Gastrocnemius medialis (tissue), 4 donors: ENCODE measurements around the gene PLK3. TPM values are rescaled to one million over a fixed set of nuclear protein-coding genes. Genes with fewer than 3 reads are reported as not detected.

Experiments used
- ATAC-seq, 2 donors: fragments of 150-250 bp; one replicate each; pipeline ENCODE4 v1.9.1; 2016
- DNase-seq, 2 donors: peaks; one replicate each; pipeline ENCODE4 v3.0.0-alpha.2; 2019
- H3K27ac ChIP-seq, 4 donors: fragments of 200-600 bp; sonication (generic); 1 replicate in 1 of 4; 2 replicates in 3 of 4; pipeline ENCODE4 v1.5.1; 2016 to 2018; ENCODE audit warnings: mild to moderate bottlenecking in 2 of 4, moderate library complexity in 1 of 4
- H3K27me3 ChIP-seq, 3 donors: fragments of 200-600 bp; sonication (generic) in 2 of 3; 1 replicate in 1 of 3; 2 replicates in 2 of 3; pipeline versions ENCODE4 v1.5.1 to v1.6.0; 2016 to 2019; ENCODE audit warnings: mild to moderate bottlenecking in 1 of 3, moderate library complexity in 1 of 3
- H3K36me3 ChIP-seq, 2 donors: fragments of 200-600 bp; sonication (generic) in 1 of 2; one replicate each; pipeline ENCODE4 v1.5.1; 2017 to 2018
- H3K4me1 ChIP-seq, 2 donors: fragments of 200-600 bp; sonication (generic) in 1 of 2; one replicate each; pipeline ENCODE4 v1.5.1; 2016 to 2017; ENCODE audit warnings: mild to moderate bottlenecking in 2 of 2
- H3K4me3 ChIP-seq, 4 donors: fragments of 200-600 bp; sonication (generic) in 3 of 4; 1 replicate in 1 of 4; 2 replicates in 3 of 4; pipeline ENCODE4 v1.5.1; 2016 to 2019; ENCODE audit warnings: mild to moderate bottlenecking in 2 of 4
- H3K9me3 ChIP-seq, 3 donors: fragments of 200-600 bp; sonication (generic) in 2 of 3; 1 replicate in 1 of 3; 2 replicates in 2 of 3; pipeline ENCODE4 v1.5.1; 2016 to 2019
- POLR2A ChIP-seq, 2 donors: fragments of 450-650 bp; IDR thresholded peaks; one replicate each; pipeline ENCODE4 v1.6.1; 2017; ENCODE audit warnings: antibody characterized with exemption in 2 of 2, mild to moderate bottlenecking in 2 of 2, moderate library complexity in 2 of 2
- in situ Hi-C, 4 donors: fragments of 200-750 bp; cut with MboI; loops; one replicate each; pipeline versions ENCODE4 v1.15.0 to v1.8.0; 2017; ENCODE audit warnings: low sequenced_read_pairs in 4 of 4
- intact Hi-C: fragments of 100-400 bp; cut with DNase I; formaldehyde crosslinking; loops from one replicate; pipeline ENCODE4 v1.15.1; 2023; ENCODE audit warnings: low total_unique reads
- total RNA-seq, 4 donors: library from RNA; depleted of rRNA; stranded (reverse); fragments of >200 nt; gene quantifications; one replicate each; pipeline versions ENCODE4 v1.1.0 to v1.2.3, GENCODE V29; 2016
- TF ChIP-seq, protein P1 (sequence below), 5 experiments: fragments of 450-650 bp in 3 of 5; fragments of 200-600 bp in 2 of 5; sonication (generic) in 2 of 5; IDR thresholded peaks in 4 of 5; conservative IDR thresholded peaks in 1 of 5; 1 replicate in 4 of 5; 2 replicates in 1 of 5; pipeline ENCODE4 v1.5.1; 2016 to 2019; ENCODE audit warnings: antibody characterized with exemption in 5 of 5, mild to moderate bottlenecking in 3 of 5, moderate library complexity in 3 of 5

Gene PLK3
- total RNA-seq, 4 donors from 2014 or later, result 1.6 to 4.3 (median 3.6) TPM

GRCh38 chr1:44786841-44787426 is 13.2 kb upstream of the PLK3 start:
- Histone ChIP-seq H3K36me3 (no peaks in the 10 kb centered on the region), H3K4me1 (peaks cover 19 to 28% of the 10 kb centered on the region in 2 donors), H3K27me3 (no peaks in the 10 kb centered on the region), H3K4me3 (no peak overlapping the region), H3K27ac (peak overlapping the region; percentile 44 to 64 (median 55)), H3K9me3 (no peaks in the 10 kb centered on the region)
- no peak for DNase-seq
- no peak for TF ChIP-seq POLR2A (IDR thresholded peaks at IDR 0.05)
- TF ChIP-seq, protein P1, sequence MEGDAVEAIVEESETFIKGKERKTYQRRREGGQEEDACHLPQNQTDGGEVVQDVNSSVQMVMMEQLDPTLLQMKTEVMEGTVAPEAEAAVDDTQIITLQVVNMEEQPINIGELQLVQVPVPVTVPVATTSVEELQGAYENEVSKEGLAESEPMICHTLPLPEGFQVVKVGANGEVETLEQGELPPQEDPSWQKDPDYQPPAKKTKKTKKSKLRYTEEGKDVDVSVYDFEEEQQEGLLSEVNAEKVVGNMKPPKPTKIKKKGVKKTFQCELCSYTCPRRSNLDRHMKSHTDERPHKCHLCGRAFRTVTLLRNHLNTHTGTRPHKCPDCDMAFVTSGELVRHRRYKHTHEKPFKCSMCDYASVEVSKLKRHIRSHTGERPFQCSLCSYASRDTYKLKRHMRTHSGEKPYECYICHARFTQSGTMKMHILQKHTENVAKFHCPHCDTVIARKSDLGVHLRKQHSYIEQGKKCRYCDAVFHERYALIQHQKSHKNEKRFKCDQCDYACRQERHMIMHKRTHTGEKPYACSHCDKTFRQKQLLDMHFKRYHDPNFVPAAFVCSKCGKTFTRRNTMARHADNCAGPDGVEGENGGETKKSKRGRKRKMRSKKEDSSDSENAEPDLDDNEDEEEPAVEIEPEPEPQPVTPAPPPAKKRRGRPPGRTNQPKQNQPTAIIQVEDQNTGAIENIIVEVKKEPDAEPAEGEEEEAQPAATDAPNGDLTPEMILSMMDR (IDR thresholded peaks at IDR 0.05 in 4 of 5, conservative IDR thresholded peaks at IDR 0.05 in 1 of 5), result no peak
- no peak for ATAC-seq
- intact Hi-C loops, result loop anchor here (5.0 kb wide), 3 partner anchors 35 to 225 kb away; partner anchors contain the start of genes HECTD3 and UROD
- in situ Hi-C loops, result loop anchor here in 2 of 4 donors (10.0 to 25.0 kb wide), 3 partner anchors 48 to 725 kb away; partner anchors contain the start of genes CCDC163 (in 1 of the 2), EIF2B3 (in 1 of the 2), MMACHC (in 1 of the 2) and PRDX1 (in 1 of the 2)

- no peak for ATAC-seq
- in situ Hi-C loops, result loop anchor here in 2 of 4 donors (10.0 to 25.0 kb wide), 3 partner anchors 47 to 725 kb away; partner anchors contain the start of genes CCDC163 (in 1 of the 2), EIF2B3 (in 1 of the 2), MMACHC (in 1 of the 2) and PRDX1 (in 1 of the 2)
- no peaks in the 10 kb centered on the region for H3K9me3 ChIP-seq
- H3K27ac ChIP-seq, result no peak overlapping the region
- intact Hi-C loops, result loop anchor here (5.0 kb wide), 3 partner anchors 35 to 225 kb away; partner anchors contain the start of genes HECTD3 and UROD
- no peaks in the 10 kb centered on the region for H3K27me3 ChIP-seq
- no peaks in the 10 kb centered on the region for H3K36me3 ChIP-seq
- no peak for DNase-seq
- TF ChIP-seq POLR2A (IDR thresholded peaks at IDR 0.05), result no peak
- TF ChIP-seq, protein P1 (IDR thresholded peaks at IDR 0.05 in 4 of 5, conservative IDR thresholded peaks at IDR 0.05 in 1 of 5), result no peak
- H3K4me1 ChIP-seq, result peaks cover 19 to 28% of the 10 kb centered on the region in 2 donors
- H3K4me3 ChIP-seq, result no peak overlapping the region
Measured at GRCh38 chr1:44787506-44787905, 12.7 kb upstream of the PLK3 start.

DNA sequence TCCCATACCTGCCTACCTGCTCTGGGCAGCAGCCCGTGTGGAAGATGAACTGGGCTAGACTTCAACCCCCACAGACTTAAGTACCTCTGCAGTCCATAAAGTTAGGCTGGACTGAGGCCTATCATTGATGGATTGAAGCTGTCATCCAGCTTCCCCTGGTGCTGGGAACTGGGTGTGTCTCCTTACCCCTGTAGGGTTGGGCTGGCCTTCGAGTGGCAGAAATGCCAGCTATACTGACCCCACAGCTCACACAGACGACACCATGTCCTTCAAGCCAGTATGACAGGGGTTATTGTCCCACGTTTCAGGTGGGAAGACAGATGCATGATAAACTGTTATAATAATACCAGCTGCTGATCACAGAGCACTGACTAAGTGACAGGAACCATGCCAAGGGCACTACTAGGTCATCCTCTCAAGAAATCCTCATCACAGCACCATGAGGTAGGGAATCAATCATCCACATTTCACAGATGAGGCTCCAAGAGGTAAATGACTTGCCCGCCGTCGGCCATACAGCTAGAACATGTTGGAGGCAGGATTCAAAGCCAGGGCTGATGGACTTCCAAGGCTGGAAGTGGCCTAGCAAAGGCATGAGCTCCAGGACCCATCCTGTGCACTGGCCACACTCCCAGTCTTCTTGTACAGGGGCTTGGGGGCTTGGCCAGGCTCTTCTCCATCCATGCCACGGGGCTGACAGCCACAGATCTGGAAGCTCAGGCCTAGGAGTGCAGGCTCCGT is 11.9 kb upstream of the PLK3 start, which contains the start of gene BEST4:
TSS of gene BEST4 (minus strand) at position 51 of the 741 bp plus-strand sequence. CDS start 465 bp downstream, outside the sequence.
- intact Hi-C loops (loop anchor here (5.0 kb wide), 3 partner anchors 34 to 224 kb away; partner anchors contain the start of genes HECTD3 and UROD), in situ Hi-C loops (loop anchor here in 2 of 4 donors (10.0 to 25.0 kb wide), 3 partner anchors 47 to 724 kb away; partner anchors contain the start of genes CCDC163 (in 1 of the 2), EIF2B3 (in 1 of the 2), MMACHC (in 1 of the 2) and PRDX1 (in 1 of the 2))
- no peak for TF ChIP-seq POLR2A (IDR thresholded peaks at IDR 0.05)
- TF ChIP-seq, protein P1 (IDR thresholded peaks at IDR 0.05 in 4 of 5, conservative IDR thresholded peaks at IDR 0.05 in 1 of 5), result no peak
- no peaks in the 10 kb centered on the region for H3K36me3 ChIP-seq
- DNase-seq (no peak), ATAC-seq (no peak)
- no peaks in the 10 kb centered on the region for H3K9me3 ChIP-seq
- H3K27ac ChIP-seq, result no peak within 1 kb of the TSS
- no peak within 1 kb of the TSS for H3K4me3 ChIP-seq
- no peaks in the 10 kb centered on the region for H3K27me3 ChIP-seq
- peaks cover 19 to 28% of the 10 kb centered on the region in 2 donors for H3K4me1 ChIP-seq

- DNase-seq (no peak), ATAC-seq (no peak)
- intact Hi-C loops (no loop called here), in situ Hi-C loops (loop anchor here in 1 of 4 donors (25.0 kb wide), 2 partner anchors 196 to 721 kb away; partner anchors contain the start of genes CCDC163, EIF2B3, MMACHC and PRDX1)
- no peaks in the 10 kb centered on the region for H3K9me3 ChIP-seq
- no peaks in the 10 kb centered on the region for H3K27me3 ChIP-seq
- H3K36me3 ChIP-seq, result no peaks in the 10 kb centered on the region
- H3K27ac ChIP-seq, result no peak overlapping the region
- H3K4me3 ChIP-seq, result no peak overlapping the region
- peaks cover 0 to 5% of the 10 kb centered on the region in 2 donors for H3K4me1 ChIP-seq
- no peak for TF ChIP-seq POLR2A (IDR thresholded peaks at IDR 0.05)
- TF ChIP-seq, protein P1 (IDR thresholded peaks at IDR 0.05 in 4 of 5, conservative IDR thresholded peaks at IDR 0.05 in 1 of 5), result no peak
Measured at GRCh38 chr1:44790968-44791801, 9.0 kb upstream of the PLK3 start.
